Right ventricle myocardium inferior (tissue), 1 donor: ENCODE results near the gene HOXD4. TPM values are rescaled to one million over a fixed set of nuclear protein-coding genes. Genes with fewer than 3 reads are reported as not detected.

Experiments used
- ATAC-seq: fragments of 200-7000 bp; cut with Tn5 transposase; one replicate; pipeline ENCODE4 v1.9.1; 2020; ENCODE audit warnings: mild to moderate bottlenecking, moderate library complexity
- DNase-seq: peaks from one replicate; pipeline ENCODE4 v3.0.0; 2021; ENCODE audit errors: missing footprints
- intact Hi-C: fragments of 100-400 bp; cut with DNase I; formaldehyde crosslinking; loops from one replicate; pipeline ENCODE4 v1.11.0; 2022
- total RNA-seq: library from RNA; stranded (reverse); fragmentation: NEBNext Ultra II Directional; extraction: Animal tissue kit (Norgen Biotek cat#: 25700); gene quantifications from one replicate; pipeline ENCODE4 v1.2.1, GENCODE V29; 2021
- donor health status: DM: no; HTN: yes; CAD: no; lungs with severe emphysema.

HOXD4 gene
- total RNA-seq, 1 donor from 2014 or later: not detected

GRCh38 chr2:176149939-176150583, 1.3 kb upstream of the HOXD4 start:
- no peak for DNase-seq
- ATAC-seq: no peak
- intact Hi-C loops: no loop called here

GRCh38 chr2:176150584-176151441, 537 bp upstream of the HOXD4 start:
- no peak for ATAC-seq
- no peak for DNase-seq
- intact Hi-C loops: no loop called here

- ATAC-seq (no peak), DNase-seq (no peak)
- intact Hi-C loops: no loop called here
Measured at GRCh38 chr2:176152350-176153181, 1.2 kb downstream of the HOXD4 start.

GRCh38 chr2:176154576-176155252, 3.4 kb downstream of the HOXD4 start:
- no peak for DNase-seq
- intact Hi-C loops: no loop called here

GRCh38 chr2:176155356-176156044, 4.2 kb downstream of the HOXD4 start:
- DNase-seq (no peak), ATAC-seq (no peak)
- intact Hi-C loops: no loop called here

More at GRCh38 chr2:176154576-176155252, 3.4 kb downstream of the HOXD4 start:
- ATAC-seq: no peak

GRCh38 chr2:176156301-176156806, 5.0 kb downstream of the HOXD4 start:
- DNase-seq: no peak
- intact Hi-C loops: no loop called here
- ATAC-seq: no peak

- ATAC-seq (no peak), DNase-seq (no peak)
- intact Hi-C loops: no loop called here
Measured at GRCh38 chr2:176156807-176157498, 5.6 kb downstream of the HOXD4 start, which contains the start of gene HOXD3. TSS of gene HOXD3 (plus strand) at chr2:176157307. CDS start at chr2:176169115, 11,808 bp downstream.

GRCh38 chr2:176157499-176158185, 6.3 kb downstream of the HOXD4 start:
- DNase-seq: no peak
- ATAC-seq: no peak
- intact Hi-C loops: no loop called here

GRCh38 chr2:176158186-176158591, 6.8 kb downstream of the HOXD4 start:
- intact Hi-C loops: no loop called here
- DNase-seq (no peak), ATAC-seq (no peak)

GRCh38 chr2:176158855-176159662, 7.7 kb downstream of the HOXD4 start:
- intact Hi-C loops: no loop called here
- ATAC-seq: no peak
- no peak for DNase-seq

GRCh38 chr2:176159663-176160250, 8.4 kb downstream of the HOXD4 start:
- DNase-seq (no peak), ATAC-seq (no peak)
- intact Hi-C loops: no loop called here

GRCh38 chr2:176160251-176160985, 9.1 kb downstream of the HOXD4 start:
- intact Hi-C loops: no loop called here
- DNase-seq (no peak), ATAC-seq (no peak)

GRCh38 chr2:176160986-176161824, 9.9 kb downstream of the HOXD4 start:
- no peak for DNase-seq
- intact Hi-C loops: no loop called here
- ATAC-seq: no peak
